H1 (cell line): ENCODE results near the gene MEF2D. TPM values are rescaled to one million over a fixed set of nuclear protein-coding genes. Genes with fewer than 3 reads are reported as not detected.

Experiments
- EP300 ChIP-seq, 2 experiments: IDR thresholded peaks; 1 replicate in 1 of 2; 2 replicates in 1 of 2; pipeline ENCODE4 v1.6.1; 2011 to 2012; ENCODE audit warnings: low read depth in 2 of 2, low read length in 2 of 2, mild to moderate bottlenecking in 2 of 2, borderline replicate concordance in 1 of 2, inconsistent platforms in 1 of 2, moderate library complexity in 1 of 2
- SUZ12 ChIP-seq: fragments of 200-600 bp; sonication (generic); IDR thresholded peaks from 2 replicates; pipeline ENCODE4 v1.6.1; 2012; ENCODE audit warnings: mild to moderate bottlenecking, inconsistent platforms, low read length, moderate library complexity, mixed read lengths
- TAF7 ChIP-seq: optimal IDR thresholded peaks from 2 replicates; pipeline ENCODE3; 2011; ENCODE audit warnings: low read depth, mild to moderate bottlenecking, inconsistent platforms, low read length, moderate library complexity, borderline replicate concordance
- polyA plus RNA-seq, 7 experiments: library from polyadenylated mRNA; depleted of rRNA in 3 of 7; stranded (reverse) in 5 of 7; unstranded in 2 of 7; fragments of >200 nt in 5 of 7; fragments of 200-250 nt in 2 of 7; gene quantifications; 1 replicate in 5 of 7; 2 replicates in 1 of 7; 4 replicates in 1 of 7; pipeline versions ENCODE4 v1.2.1 to v1.2.3, GENCODE V29; 2011 to 2013; ENCODE audit warnings: missing spikeins in 2 of 7, mixed read lengths in 2 of 7
- total RNA-seq: library from RNA; stranded (reverse); fragmentation: NEBNext Ultra II Directional; extraction: Animal tissue kit (Norgen Biotek cat#: 25700); gene quantifications from 2 replicates; pipeline ENCODE4 v1.2.1, GENCODE V29; 2021

Gene MEF2D
- total and polyA plus RNA-seq, 2 of the 8 experiments (the other 6 are each of a cell fraction or from before 2014, with no cell fraction given), result 17.3 to 20.3 TPM

GRCh38 chr1:156524481-156524869, 23.9 kb upstream of the MEF2D start (continued):
- no peak for TF ChIP-seq SUZ12
- no peak for TF ChIP-seq TAF7
- TF ChIP-seq EP300 (IDR thresholded peaks at IDR 0.05; ENCODE audit: borderline replicate concordance in 1 of 2, low read depth in 2 of 2, low read length in 2 of 2), result no peak
